Measurements from ENCODE around the gene SLC7A4. TPM values are rescaled to one million over a fixed set of nuclear protein-coding genes. Genes with fewer than 3 reads are reported as not detected.

The SLC7A4 gene
- total RNA-seq, 1 donor from 2014 or later = not detected

DNA sequence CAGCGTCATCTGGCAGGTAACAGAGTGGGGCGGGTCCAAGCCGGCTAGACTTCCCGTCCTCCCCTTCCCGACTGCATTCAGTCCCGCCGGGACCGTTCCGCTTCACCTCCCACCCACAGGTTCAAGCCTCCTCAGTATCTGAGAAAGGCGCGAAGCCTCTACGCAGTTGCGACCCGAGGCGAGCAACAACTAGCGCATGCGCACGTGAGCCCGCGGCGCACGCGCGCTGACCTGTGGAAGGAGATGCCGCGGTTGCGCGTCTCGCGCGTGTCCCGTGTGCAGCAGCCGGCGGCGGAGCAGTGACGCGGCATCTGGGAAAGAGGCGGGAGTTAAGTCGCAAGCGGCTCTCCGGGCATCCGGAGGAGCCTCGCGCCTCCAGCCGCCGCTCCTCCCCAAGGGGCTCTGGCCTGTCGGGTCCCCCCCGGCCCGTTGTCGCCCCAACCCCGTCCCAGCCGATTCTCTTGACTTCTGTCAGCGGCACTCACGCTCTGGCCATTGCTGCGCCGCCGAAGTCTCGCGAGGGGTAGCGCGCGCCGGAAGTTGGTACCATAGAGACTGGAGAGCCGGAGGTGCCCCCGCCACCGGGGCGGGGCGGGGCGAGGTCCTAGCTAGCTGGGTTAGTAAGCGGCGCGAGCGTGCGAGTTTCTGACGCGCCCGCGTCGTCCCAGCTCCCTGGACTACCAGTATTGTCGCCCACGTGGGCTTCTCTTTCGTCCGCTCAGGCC is 30.6 kb downstream of the SLC7A4 start, which contains the start of gene THAP7:
Gene THAP7, minus strand, starts transcription at position 518 of the 725 bp plus-strand sequence. Its CDS starts 207 bp downstream, at position 311.
- peaks cover 24% of the 10 kb centered on the region for H3K79me2 ChIP-seq (ENCODE audit: low read depth)
- H3K4me2 ChIP-seq = peak within 1 kb of the TSS; percentile 88
- Mint-ChIP-seq H3K36me3 (peaks cover 8% of the 10 kb centered on the region), H3K27me3 (ENCODE audit: insufficient read depth, low read depth) (peaks cover 9% of the 10 kb centered on the region), H3K9me3 (no peaks in the 10 kb centered on the region), H3K4me3 (peak within 1 kb of the TSS; percentile 96), H3K4me1 (peaks cover 25% of the 10 kb centered on the region), H3K27ac (peak within 1 kb of the TSS; percentile 97)
- H3K36me3 ChIP-seq = no peaks in the 10 kb centered on the region
- peak within 1 kb of the TSS; percentile 73 for H3K9ac ChIP-seq
- peak; percentile 97 for DNase-seq (ENCODE audit: low spot score)
- TF ChIP-seq EZH2phosphoT487 (IDR thresholded peaks at IDR 0.05) (no peak), EZH2 (IDR thresholded peaks at IDR 0.05) (no peak)
- TF ChIP-seq, protein P1, sequence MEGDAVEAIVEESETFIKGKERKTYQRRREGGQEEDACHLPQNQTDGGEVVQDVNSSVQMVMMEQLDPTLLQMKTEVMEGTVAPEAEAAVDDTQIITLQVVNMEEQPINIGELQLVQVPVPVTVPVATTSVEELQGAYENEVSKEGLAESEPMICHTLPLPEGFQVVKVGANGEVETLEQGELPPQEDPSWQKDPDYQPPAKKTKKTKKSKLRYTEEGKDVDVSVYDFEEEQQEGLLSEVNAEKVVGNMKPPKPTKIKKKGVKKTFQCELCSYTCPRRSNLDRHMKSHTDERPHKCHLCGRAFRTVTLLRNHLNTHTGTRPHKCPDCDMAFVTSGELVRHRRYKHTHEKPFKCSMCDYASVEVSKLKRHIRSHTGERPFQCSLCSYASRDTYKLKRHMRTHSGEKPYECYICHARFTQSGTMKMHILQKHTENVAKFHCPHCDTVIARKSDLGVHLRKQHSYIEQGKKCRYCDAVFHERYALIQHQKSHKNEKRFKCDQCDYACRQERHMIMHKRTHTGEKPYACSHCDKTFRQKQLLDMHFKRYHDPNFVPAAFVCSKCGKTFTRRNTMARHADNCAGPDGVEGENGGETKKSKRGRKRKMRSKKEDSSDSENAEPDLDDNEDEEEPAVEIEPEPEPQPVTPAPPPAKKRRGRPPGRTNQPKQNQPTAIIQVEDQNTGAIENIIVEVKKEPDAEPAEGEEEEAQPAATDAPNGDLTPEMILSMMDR (IDR thresholded peaks at IDR 0.05) = no peak
- no peaks in the 10 kb centered on the region for H3K27me3 ChIP-seq
- H3K4me3 ChIP-seq = peak within 1 kb of the TSS; percentile 82
- H2AFZ ChIP-seq (replicated peaks) = peak within 1 kb of the TSS; percentile 81
- H3K9me3 ChIP-seq (ENCODE audit: low read depth) = no peaks in the 10 kb centered on the region
- peaks cover 33% of the 10 kb centered on the region for H3F3A ChIP-seq (ENCODE audit: low read depth)
- H4K20me1 ChIP-seq (ENCODE audit: low read depth) = no peaks in the 10 kb centered on the region
- H3K27ac ChIP-seq = peak within 1 kb of the TSS; percentile 67
- peaks cover 9% of the 10 kb centered on the region for H3K4me1 ChIP-seq

DNA sequence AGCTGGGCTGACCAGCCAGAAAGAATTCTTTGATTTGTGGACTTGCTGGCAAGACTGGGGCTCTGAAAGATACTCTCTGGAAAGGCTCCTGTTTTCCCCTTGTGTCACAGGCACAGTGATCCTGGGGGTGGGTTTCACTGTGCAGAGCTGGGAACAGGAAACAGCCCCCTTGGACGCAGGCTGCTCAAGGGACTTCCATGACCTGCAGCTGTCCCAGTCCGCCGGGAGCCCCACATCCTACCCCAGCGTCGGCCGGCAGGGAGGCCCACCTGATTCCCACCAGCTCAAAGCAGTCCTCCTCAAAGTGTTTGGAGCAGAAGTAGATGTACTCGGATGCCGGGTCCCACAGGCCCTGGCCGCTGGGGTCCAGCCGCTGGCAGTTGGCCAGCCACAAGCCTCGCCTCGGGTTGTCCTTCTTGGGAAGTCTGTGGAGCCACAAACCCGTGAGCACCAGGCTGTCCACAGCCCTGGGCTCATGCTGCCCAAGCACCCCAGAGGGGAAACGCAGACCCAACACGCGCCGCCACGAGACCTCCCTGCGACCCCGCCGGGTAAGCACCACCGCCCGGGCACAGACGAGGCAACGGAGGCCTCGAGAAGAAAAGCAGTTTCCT is 31.3 kb downstream of the SLC7A4 start:
- H4K20me1 ChIP-seq (ENCODE audit: low read depth) = no peaks in the 10 kb centered on the region
- H3K27ac ChIP-seq = no peak overlapping the region
- H3K4me3 ChIP-seq = peak overlapping the region; percentile 82
- TF ChIP-seq EZH2 (IDR thresholded peaks at IDR 0.05) (no peak), EZH2phosphoT487 (IDR thresholded peaks at IDR 0.05) (no peak)
- TF ChIP-seq, protein P1 (IDR thresholded peaks at IDR 0.05) = no peak
- H3K4me1 Mint-ChIP-seq = peaks cover 25% of the 10 kb centered on the region
- H2AFZ ChIP-seq (replicated peaks) = peak overlapping the region; percentile 81
- H3K9ac ChIP-seq = peak overlapping the region; percentile 51
- peaks cover 7% of the 10 kb centered on the region for H3K27me3 Mint-ChIP-seq (ENCODE audit: insufficient read depth, low read depth)
- peaks cover 4% of the 10 kb centered on the region for H3K36me3 Mint-ChIP-seq
- H3K4me2 ChIP-seq = peak overlapping the region; percentile 88
- DNase-seq (ENCODE audit: low spot score) = no peak
- peak overlapping the region; percentile 96 for H3K4me3 Mint-ChIP-seq
- H3K27me3 ChIP-seq = no peaks in the 10 kb centered on the region
- H3K4me1 ChIP-seq = peaks cover 9% of the 10 kb centered on the region
- peak overlapping the region; percentile 97 for H3K27ac Mint-ChIP-seq
- peaks cover 24% of the 10 kb centered on the region for H3K79me2 ChIP-seq (ENCODE audit: low read depth)
- peaks cover 33% of the 10 kb centered on the region for H3F3A ChIP-seq (ENCODE audit: low read depth)
- H3K9me3 ChIP-seq (ENCODE audit: low read depth) = no peaks in the 10 kb centered on the region
- no peaks in the 10 kb centered on the region for H3K36me3 ChIP-seq
- no peaks in the 10 kb centered on the region for H3K9me3 Mint-ChIP-seq

DNA sequence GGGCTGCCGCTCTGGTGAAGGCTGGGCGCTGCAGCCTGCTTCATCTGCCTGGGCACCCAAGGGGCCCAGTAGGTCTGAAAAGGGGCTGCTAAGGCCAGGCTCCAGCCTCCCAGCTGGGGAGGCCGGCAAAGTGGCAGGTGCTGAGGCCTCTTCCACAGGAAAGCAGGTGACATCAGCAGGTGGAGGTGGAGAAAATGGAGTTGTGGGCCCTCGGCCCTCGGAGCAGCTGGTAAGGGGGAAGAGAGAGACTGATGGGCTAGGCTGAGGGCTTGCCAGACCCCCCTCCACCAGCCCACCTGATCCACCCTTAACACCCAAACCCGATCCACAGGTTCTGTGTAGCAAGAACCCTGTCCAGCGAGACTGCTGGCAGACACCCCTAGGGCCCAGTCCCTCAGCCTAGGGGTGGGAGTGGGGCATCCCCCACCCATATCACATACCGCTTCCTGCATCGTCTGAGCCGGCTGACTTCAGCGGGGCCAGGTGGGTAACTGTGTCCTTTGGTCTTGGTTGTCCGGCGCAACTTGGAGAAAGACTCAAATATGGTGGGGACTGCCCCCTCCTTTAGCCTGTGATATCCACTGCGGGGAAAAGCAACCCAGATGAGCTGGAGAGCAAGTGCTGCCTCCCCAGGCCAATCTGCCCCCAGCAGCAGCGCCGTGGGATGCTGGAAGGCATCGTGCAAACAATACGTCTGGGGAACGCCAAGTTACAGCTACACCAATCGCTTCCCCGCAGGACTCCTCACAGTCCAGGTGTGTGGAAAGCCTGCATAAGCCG is 32.0 kb downstream of the SLC7A4 start:
- TF ChIP-seq EZH2phosphoT487 (IDR thresholded peaks at IDR 0.05) (no peak), EZH2 (IDR thresholded peaks at IDR 0.05) (no peak)
- TF ChIP-seq, protein P1 (IDR thresholded peaks at IDR 0.05) = no peak
- peaks cover 8% of the 10 kb centered on the region for H3K27me3 Mint-ChIP-seq (ENCODE audit: insufficient read depth, low read depth)
- H3F3A ChIP-seq (ENCODE audit: low read depth) = peaks cover 33% of the 10 kb centered on the region
- no peaks in the 10 kb centered on the region for H3K36me3 ChIP-seq
- H3K27ac ChIP-seq = no peak overlapping the region
- H3K36me3 Mint-ChIP-seq = peaks cover 4% of the 10 kb centered on the region
- peaks cover 25% of the 10 kb centered on the region for H3K4me1 Mint-ChIP-seq
- no peak for DNase-seq (ENCODE audit: low spot score)
- no peaks in the 10 kb centered on the region for H3K9me3 Mint-ChIP-seq
- peak overlapping the region; percentile 53 for H3K27ac Mint-ChIP-seq
- no peaks in the 10 kb centered on the region for H4K20me1 ChIP-seq (ENCODE audit: low read depth)
- H3K9ac ChIP-seq = no peak overlapping the region
- no peaks in the 10 kb centered on the region for H3K9me3 ChIP-seq (ENCODE audit: low read depth)
- H3K79me2 ChIP-seq (ENCODE audit: low read depth) = peaks cover 24% of the 10 kb centered on the region
- peak overlapping the region; percentile 88 for H3K4me2 ChIP-seq
- H3K27me3 ChIP-seq = no peaks in the 10 kb centered on the region
- no peak overlapping the region for H2AFZ ChIP-seq (replicated peaks)
- H3K4me3 ChIP-seq = peak overlapping the region; percentile 82
- peaks cover 9% of the 10 kb centered on the region for H3K4me1 ChIP-seq
- H3K4me3 Mint-ChIP-seq = peak overlapping the region; percentile 96

All from neural progenitor cell (in vitro differentiated cells).